HG03432 (cell line): ENCODE measurements around the gene CCDC141.

Source experiments
- ATAC-seq: cut with Tn5 transposase; IDR thresholded peaks from one replicate; pipeline ENCODE4 v1.9.1; 2021; ENCODE audit warnings: mild to moderate bottlenecking, moderate library complexity; ENCODE audit not compliant: unreplicated experiment

CCDC141 gene

DNA sequence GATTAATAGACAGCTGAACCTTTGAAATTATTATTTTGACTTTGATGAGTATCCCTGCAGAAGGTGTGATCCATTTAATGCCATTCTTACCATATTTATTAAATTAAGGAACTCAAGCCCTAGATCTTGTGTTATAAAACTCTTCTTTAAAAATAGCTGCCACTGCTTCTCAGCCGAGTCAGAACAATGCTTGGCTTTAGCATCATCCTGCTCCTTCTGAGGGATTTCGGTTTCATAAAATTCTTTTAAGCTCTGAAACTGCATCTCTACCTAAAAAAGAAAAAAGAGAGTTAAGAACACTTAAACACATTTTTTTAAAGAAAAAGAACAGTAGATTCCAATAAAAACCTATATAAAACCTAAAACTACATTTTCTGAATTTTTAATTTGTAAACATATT is 172.1 kb downstream of the CCDC141 start:
- no peak for ATAC-seq

- no peak for ATAC-seq
Measured at GRCh38 chr2:178874529-178875240, 175.3 kb downstream of the CCDC141 start.

GRCh38 chr2:178873912-178874311 is 176.0 kb downstream of the CCDC141 start:
- no peak for ATAC-seq

- ATAC-seq, result no peak
Measured at GRCh38 chr2:178871536-178871935, 178.4 kb downstream of the CCDC141 start.

DNA sequence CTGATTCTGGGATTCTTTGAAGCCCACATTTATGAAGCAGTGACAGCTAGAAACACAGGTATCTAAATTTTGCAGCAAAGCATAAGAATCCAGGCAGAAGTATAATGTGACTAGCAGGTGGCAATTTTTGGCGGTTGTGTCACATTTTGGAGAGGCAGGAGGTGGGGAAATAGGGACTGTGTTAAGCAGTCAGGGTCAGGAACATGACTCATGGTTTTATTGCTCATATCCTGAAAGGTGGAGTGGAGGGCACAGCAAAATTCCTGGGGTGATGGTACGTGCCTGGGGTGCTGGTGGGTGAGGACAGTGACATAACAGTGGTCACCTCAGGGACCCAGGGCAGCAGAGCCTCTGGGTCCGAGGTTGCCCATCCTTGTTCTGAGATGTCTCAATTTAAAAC is 179.2 kb downstream of the CCDC141 start:
- ATAC-seq, result no peak

GRCh38 chr2:178865999-178866398 is 183.9 kb downstream of the CCDC141 start:
- ATAC-seq, result no peak

- ATAC-seq, result no peak
Measured at GRCh38 chr2:178865146-178865936, 184.6 kb downstream of the CCDC141 start.

GRCh38 chr2:178863856-178864620 is 185.9 kb downstream of the CCDC141 start:
- no peak for ATAC-seq

DNA sequence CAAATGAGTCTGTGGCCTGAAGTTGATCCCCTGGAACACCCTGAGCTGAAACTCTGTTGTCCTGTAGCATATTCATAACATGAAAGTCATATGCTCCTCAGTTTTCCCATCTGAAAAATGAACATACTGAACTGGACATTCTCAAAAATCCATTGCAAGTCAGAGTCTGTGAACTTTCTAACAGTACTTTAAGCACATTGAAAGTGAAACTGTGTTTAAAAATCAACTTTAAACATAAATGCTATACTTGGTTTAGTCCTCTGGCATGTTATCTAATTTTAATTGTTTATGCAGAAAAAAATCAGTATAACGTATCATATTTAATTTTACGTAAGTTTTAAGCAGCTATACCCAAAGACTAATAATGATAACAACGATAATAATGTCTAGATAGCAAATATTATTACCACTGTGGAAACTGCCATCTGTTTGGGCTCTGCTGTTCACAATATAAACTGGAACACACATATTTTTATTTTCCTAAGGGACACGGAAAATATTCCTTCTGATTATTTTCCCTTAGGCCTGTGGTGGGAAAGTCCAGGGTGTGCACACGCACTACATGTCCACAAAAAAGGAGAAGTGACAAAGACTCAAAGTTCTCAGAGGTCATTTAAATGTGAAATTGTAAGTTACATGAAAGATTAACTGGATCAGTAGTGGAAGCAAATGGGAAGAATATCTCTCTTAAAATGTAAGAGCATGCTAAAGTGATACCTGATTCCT is 186.6 kb downstream of the CCDC141 start:
- ATAC-seq, result no peak

DNA sequence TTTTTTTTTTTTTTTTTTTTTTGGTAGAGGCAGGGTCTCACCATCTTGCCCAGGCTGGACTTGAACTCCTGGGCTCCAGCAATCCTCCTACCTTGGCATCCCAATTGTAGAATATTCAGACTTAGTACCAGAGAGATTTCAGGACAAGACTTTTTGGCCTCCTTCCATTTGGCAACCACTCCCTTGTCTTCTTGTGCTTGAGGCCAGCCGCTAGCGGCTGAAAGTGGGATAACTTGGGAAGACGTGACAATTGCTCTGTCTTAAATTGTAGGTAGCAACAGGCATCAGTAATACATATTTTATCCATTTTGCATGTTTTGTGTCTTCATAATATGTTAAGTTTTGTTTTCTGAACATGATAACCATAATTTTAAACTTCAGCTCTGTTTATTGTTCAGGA is 189.4 kb downstream of the CCDC141 start:
- no peak for ATAC-seq

GRCh38 chr2:178859730-178860129 is 190.2 kb downstream of the CCDC141 start:
- ATAC-seq, result no peak

- ATAC-seq, result no peak
Measured at GRCh38 chr2:178858896-178859625, 190.9 kb downstream of the CCDC141 start.

DNA sequence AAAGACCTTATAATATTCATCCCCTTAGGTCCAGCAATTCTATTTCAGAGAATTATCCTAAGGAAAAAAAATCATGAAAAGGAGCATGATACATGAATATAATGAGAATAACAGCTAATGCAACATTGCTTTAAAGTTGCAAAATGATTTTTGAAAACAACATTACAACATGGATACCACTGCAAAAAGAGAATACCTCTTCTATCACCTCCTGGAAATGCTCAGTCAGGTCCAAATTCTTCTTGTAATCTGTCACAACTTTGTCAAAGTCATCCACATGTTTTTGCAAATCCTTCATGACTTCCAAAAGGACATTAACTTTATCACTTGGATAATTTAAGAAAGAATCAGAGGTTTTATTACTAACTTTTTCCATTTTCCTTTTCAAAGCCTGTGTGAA is 194.8 kb downstream of the CCDC141 start:
- no peak for ATAC-seq

- no peak for ATAC-seq
Measured at GRCh38 chr2:178848335-178848734, 201.6 kb downstream of the CCDC141 start.

- no peak for ATAC-seq
Measured at GRCh38 chr2:178846458-178846802, 203.5 kb downstream of the CCDC141 start.

DNA sequence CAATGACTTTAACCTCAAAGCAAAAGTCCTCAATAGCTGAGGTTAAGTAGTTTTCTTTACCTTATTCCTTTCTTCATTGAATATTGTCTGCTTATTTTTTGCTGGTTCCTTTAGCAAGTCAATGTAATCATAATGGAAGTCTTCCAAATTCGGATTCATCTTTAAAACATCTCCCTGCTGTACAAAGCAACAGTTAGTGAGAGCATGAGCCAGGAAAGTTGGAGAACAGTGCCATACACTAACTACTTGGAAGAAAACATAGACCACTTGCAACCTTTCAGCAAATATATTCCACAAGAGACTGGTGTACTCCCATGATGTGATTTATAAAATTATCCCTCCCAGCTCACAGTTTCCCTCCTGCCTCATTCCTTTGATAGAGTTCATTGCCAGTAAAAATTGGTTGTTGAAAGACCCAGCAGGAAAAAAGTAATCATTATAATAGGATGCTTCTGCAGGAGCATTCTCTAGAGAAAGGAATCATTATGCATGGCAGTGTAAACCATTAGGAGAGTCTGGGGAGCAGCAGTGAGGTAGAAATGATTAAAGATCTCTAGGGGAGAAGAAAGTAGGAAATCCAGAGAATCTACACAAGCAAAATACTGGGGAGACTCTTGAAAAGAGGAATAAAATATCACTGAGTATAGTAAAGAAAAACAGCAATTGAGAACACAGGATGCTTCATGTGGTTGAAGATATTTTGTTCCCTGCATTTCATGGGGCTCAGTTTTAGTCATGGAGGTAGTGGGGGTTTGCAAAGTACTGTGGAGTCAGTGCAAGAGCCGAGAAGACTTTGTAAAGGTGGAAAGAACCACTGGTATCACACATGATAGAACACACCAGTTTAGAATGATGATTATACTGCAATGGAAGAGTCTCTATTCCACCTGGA is 204.1 kb downstream of the CCDC141 start:
- ATAC-seq, result no peak

GRCh38 chr2:178844701-178845100 is 205.2 kb downstream of the CCDC141 start:
- no peak for ATAC-seq

- no peak for ATAC-seq
Measured at GRCh38 chr2:178844269-178844668, 205.7 kb downstream of the CCDC141 start.

- no peak for ATAC-seq
Measured at GRCh38 chr2:178843697-178844096, 206.2 kb downstream of the CCDC141 start.
